Calu3 (cell line): ENCODE measurements around the gene SOCS2. TPM values are rescaled to one million over a fixed set of nuclear protein-coding genes. Genes with fewer than 3 reads are reported as not detected.

ENCODE experiments used
- BruUV-seq: library from RNA; stranded (reverse); fragments of 400-500 nt; replicated peaks from 2 replicates; lab custom pipeline; 2021; lab: Mats Ljungman, UMichigan
- CTCF ChIA-PET: fragments of 300-600 bp; sonication (Branson Sonifier 250); formaldehyde crosslinking; loops from one replicate; lab custom pipeline; 2022; ENCODE audit warnings: antibody characterized with exemption; lab: Charles Lee
- DNase-seq: peaks from one replicate; pipeline ENCODE4 v3.0.0; 2022
- H3K27ac Mint-ChIP-seq: one replicate; pipeline ENCODE4 v1.8.0; 2022; ENCODE audit warnings: mixed read lengths; ENCODE audit not compliant: unreplicated experiment
- H3K27me3 Mint-ChIP-seq: one replicate; pipeline ENCODE4 v1.8.0; 2022; ENCODE audit warnings: mixed read lengths; ENCODE audit not compliant: unreplicated experiment
- H3K36me3 Mint-ChIP-seq: one replicate; pipeline ENCODE4 v1.8.0; 2022; ENCODE audit warnings: mild to moderate bottlenecking, moderate library complexity, mixed read lengths; ENCODE audit not compliant: insufficient read depth, unreplicated experiment
- H3K4me1 Mint-ChIP-seq: one replicate; pipeline ENCODE4 v1.8.0; 2022; ENCODE audit warnings: mild to moderate bottlenecking, low read depth, mixed read lengths; ENCODE audit not compliant: unreplicated experiment
- H3K4me3 Mint-ChIP-seq: one replicate; pipeline ENCODE4 v1.8.0; 2022; ENCODE audit warnings: mild to moderate bottlenecking, low read depth, moderate library complexity, mixed read lengths; ENCODE audit not compliant: unreplicated experiment
- H3K9me3 Mint-ChIP-seq: one replicate; pipeline ENCODE4 v1.8.0; 2022; ENCODE audit warnings: low read depth, mixed read lengths; ENCODE audit not compliant: unreplicated experiment
- intact Hi-C: fragments of 100-400 bp; cut with micrococcal nuclease; formaldehyde crosslinking; loops from one replicate; pipeline ENCODE4 v1.10.0; 2022; ENCODE audit not compliant: unreplicated experiment
- total RNA-seq: library from RNA; stranded (reverse); gene quantifications from 2 replicates; pipeline ENCODE4 v1.2.3, GENCODE V29; 2022
- TF ChIP-seq, protein P1 (sequence below): fragments of 200-600 bp; IDR thresholded peaks from one replicate; pipeline ENCODE4 v1.8.0; 2022; ENCODE audit warnings: antibody characterized with exemption; ENCODE audit not compliant: unreplicated experiment

The SOCS2 gene
- total RNA-seq, 1 experiment from 2014 or later, result 4.6 TPM

DNA sequence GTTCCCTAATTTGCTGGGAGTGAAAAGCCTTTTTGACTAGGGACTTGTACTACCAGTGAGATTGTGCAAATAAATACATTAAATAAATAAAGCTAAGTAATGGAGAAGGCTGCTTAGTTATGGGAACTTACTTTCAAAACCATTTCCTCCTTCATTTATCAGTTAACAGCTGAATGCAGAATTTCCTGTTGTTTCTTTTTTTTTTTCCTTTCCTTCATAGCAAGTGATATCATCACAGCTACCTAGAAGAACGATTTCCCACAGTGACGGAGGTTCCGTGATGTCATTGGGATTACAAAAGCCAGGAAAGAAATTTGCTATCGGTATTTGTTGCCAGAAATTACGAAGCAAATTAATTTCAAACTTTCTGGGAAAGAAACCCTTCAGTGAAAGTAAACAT, 42.1 kb upstream of the SOCS2 start:
- DNase-seq, result no peak
- CTCF ChIA-PET, result interaction anchor here (0.7 kb wide), 1 partner anchor 311 kb away, joined by 3 read pairs; no protein-coding TSS in a partner anchor
- TF ChIP-seq, protein P1, sequence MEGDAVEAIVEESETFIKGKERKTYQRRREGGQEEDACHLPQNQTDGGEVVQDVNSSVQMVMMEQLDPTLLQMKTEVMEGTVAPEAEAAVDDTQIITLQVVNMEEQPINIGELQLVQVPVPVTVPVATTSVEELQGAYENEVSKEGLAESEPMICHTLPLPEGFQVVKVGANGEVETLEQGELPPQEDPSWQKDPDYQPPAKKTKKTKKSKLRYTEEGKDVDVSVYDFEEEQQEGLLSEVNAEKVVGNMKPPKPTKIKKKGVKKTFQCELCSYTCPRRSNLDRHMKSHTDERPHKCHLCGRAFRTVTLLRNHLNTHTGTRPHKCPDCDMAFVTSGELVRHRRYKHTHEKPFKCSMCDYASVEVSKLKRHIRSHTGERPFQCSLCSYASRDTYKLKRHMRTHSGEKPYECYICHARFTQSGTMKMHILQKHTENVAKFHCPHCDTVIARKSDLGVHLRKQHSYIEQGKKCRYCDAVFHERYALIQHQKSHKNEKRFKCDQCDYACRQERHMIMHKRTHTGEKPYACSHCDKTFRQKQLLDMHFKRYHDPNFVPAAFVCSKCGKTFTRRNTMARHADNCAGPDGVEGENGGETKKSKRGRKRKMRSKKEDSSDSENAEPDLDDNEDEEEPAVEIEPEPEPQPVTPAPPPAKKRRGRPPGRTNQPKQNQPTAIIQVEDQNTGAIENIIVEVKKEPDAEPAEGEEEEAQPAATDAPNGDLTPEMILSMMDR, result no peak
- H3K36me3 Mint-ChIP-seq, result no peaks in the 10 kb centered on the region
- no TSS peak for BruUV-seq
- H3K27ac Mint-ChIP-seq, result no peak overlapping the region
- H3K4me3 Mint-ChIP-seq, result no peak overlapping the region
- intact Hi-C loops, result no loop called here
- peaks cover 18% of the 10 kb centered on the region for H3K4me1 Mint-ChIP-seq
- H3K9me3 Mint-ChIP-seq, result peaks cover 2% of the 10 kb centered on the region
- H3K27me3 Mint-ChIP-seq, result peaks cover 7% of the 10 kb centered on the region

DNA sequence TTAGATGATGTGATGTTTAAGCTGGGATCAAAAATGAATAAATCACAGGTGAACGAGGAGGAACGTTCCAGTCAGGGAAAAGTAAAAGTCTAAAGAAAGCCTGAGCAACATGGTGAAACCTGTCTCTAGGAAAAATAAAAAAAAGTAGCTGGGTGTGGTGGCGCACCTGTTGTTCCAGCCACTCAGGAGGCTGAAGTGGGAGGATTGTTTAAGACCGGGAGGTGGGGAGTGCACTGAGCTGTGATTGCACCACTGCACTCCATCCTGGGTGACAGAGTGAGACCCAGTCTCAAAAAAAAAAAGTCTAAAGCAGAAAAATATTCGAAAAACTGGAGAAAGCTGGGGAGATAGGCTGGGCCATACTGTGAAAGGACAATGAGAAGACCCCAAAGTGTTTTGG, 39.2 kb upstream of the SOCS2 start:
- no peak overlapping the region for H3K4me3 Mint-ChIP-seq
- peak overlapping the region; percentile 10 for H3K27ac Mint-ChIP-seq
- TF ChIP-seq, protein P1, result no peak
- no peaks in the 10 kb centered on the region for H3K36me3 Mint-ChIP-seq
- BruUV-seq, result no TSS peak
- peaks cover 2% of the 10 kb centered on the region for H3K9me3 Mint-ChIP-seq
- CTCF ChIA-PET, result no interaction called here
- no peaks in the 10 kb centered on the region for H3K4me1 Mint-ChIP-seq
- intact Hi-C loops, result no loop called here
- peaks cover 16% of the 10 kb centered on the region for H3K27me3 Mint-ChIP-seq
- DNase-seq, result no peak

DNA sequence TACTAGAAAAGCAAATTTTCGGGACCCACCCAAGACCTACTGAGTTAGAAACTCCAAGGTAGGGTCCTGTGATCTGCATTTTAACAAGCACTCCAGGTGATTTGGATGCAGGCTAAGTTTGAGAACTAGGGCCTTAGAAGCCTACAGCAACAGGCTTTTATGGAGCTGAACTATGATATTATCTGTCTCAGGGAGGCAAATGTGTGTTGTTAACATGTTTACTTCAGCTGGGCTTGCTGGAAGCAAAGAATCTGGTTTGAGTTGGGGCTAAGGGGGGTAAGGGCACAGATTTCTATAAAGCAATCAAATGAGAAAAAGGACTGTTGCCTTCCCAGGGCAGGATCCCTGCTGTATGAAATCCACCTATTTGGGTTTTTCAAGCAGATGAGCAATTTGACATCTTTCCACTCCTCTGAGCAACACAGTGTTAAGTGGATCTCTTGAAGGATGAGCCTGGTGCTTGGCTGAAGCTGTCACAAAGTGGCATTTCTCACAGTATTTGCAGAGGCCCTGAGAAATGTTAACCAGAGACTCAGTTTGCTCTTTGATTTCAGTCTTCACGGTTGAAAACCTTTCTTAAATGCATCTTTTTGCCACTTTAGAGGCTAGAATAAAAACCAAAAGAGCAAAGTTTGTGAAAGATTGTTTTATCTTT, 36.2 kb upstream of the SOCS2 start:
- intact Hi-C loops, result no loop called here
- no peaks in the 10 kb centered on the region for H3K9me3 Mint-ChIP-seq
- no peak overlapping the region for H3K4me3 Mint-ChIP-seq
- H3K4me1 Mint-ChIP-seq, result no peaks in the 10 kb centered on the region
- CTCF ChIA-PET, result no interaction called here
- H3K27ac Mint-ChIP-seq, result no peak overlapping the region
- DNase-seq, result no peak
- H3K27me3 Mint-ChIP-seq, result peaks cover 29% of the 10 kb centered on the region
- BruUV-seq, result no TSS peak
- TF ChIP-seq, protein P1, result no peak
- H3K36me3 Mint-ChIP-seq, result no peaks in the 10 kb centered on the region

DNA sequence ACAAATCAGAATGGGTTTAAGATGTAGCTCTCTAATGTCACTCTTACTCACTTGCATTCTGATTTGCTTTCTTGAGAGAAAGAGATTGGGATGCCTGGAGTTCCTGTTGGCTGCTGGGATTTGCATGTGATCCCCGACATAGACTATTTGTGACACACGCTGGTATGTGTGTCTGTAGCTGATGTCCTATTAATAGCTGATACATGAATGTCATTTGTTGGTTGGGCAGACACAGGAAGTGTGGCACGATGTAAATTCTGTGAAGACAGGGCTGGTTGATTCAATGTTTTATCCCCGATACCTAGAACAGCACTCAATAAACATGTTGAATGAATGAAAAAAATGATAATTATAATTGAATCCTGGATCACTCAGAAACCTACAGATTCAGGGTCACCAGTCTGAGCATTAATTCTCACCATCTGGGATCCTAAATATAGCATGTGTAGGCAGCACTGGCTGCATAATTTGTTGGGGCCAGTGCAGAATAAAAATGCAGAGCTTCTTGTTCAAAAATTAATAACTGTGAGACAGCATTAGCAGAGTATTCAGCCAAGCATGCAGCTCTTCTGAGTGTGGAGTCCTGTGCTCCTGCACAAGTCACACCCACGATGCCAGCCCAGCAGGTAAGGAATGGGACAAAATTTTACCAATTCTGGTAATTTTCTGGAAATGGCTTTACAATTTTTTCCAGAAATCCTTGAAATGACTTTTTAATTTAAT, 35.5 kb upstream of the SOCS2 start:
- Mint-ChIP-seq H3K27me3 (peaks cover 29% of the 10 kb centered on the region), H3K4me1 (no peaks in the 10 kb centered on the region), H3K9me3 (no peaks in the 10 kb centered on the region), H3K36me3 (no peaks in the 10 kb centered on the region), H3K4me3 (no peak overlapping the region), H3K27ac (no peak overlapping the region)
- no TSS peak for BruUV-seq
- intact Hi-C loops, result no loop called here
- TF ChIP-seq, protein P1, result no peak
- DNase-seq, result no peak
- CTCF ChIA-PET, result interaction anchor here (0.8 kb wide), 1 partner anchor 10 kb away, joined by 4 read pairs; no protein-coding TSS in a partner anchor
